ENCODE measurements around the gene ARL15.

The ARL15 gene

DNA sequence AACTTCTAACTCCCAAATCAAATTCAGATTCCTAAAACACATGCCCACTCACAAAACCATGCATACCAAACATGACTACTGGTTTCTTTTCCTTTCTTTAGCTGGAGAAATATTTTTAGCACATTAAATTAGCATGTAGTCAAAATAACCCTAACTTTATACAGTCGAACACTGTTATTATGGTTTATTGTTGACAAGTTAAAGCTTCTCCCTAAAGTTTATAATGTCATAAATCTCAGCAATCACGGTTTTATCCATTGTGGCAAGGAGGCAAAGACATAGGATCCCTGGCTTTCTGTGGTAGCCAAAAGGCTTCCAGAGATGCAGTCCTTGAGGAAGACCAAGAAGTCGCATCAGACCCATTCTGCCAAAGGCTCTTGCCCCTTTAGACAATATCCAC, 27.5 kb downstream of the ARL15 start:
- DNase-seq: no peak

DNA sequence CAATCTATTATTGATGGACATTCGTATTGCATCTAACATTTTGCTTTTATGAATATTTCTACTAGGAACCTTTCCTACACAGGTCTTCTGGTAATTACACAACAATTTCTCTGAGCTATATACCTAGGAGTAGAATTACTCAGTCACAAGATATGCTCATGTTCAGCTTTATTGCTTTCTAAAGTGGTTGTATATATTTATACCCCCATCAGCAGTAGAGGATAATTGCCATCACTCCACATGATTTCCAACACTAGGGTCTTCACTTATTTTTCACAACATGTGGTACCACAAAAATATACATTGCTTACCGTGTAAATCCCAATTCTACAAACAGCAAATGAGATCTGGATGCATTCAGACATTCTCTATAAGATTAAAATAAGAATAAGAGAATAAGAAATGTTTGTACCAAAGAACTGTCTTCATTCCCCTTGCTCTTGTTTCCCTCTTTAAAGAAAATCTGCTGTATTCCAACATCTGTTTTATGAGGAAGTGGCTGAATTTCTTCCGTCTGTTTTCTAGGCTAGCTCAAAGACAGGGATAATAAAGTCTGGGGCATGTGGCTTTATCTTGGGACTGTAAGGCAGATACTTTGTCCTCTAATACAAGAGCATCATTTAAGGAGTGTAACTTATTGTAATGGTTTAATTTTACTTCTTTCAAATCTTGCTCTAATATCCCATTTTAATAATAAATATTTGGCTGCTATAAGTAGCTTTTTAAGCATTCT, 28.2 kb downstream of the ARL15 start:
- no peak for DNase-seq

DNA sequence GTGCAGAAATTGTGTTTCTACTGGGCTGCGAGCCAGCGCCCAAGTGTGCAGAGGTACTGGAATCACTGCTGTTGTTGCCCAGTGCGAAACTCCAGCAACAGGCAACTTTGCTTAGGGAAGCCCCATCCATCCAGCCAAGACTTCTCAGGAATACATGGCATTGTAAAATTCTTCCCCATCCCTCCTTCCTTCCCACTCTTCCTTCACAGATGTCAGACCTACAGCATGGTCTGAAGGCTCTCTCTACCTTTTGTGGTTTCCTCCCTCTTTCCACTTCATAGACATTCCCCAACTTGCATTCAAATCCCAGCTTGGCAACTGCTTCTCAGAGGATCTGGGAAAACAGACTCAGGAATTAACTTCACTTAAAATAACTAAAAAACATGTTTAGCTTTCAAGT, 30.4 kb downstream of the ARL15 start:
- DNase-seq: no peak

DNA sequence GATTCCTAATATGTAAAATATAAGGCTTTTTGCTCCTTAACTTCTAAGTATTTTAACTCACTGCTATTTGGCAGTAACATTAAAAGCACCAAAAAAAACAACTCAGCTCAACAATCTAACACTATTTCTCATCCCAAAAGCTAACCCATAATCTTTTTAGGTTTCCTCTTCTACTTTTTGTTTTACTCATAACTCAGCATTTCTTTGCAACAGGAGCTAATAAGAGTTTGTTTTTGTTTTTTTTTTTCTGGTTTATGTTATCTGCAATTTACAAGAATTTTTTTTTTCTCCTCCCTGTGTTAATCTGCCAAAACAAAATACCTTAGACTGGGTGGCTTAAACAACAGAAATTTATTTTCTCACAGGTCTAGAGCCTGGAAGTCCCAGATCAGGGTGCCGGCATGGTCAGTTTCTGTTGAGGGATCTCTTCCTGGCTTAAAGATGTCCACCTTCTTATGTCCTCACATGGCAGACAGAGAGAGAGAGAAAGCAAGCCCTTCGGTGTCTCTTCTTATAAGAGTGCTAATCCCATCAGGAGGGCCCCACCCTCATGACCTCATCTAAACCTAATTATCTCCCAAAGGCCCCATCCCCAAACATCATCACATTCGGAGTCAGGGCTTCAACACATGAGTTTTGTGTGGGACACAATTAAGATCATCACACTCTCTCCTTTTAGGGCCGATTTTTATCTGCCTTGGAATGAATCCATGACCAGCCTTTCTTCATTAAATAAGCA, 31.2 kb downstream of the ARL15 start:
- no peak for DNase-seq

DNA sequence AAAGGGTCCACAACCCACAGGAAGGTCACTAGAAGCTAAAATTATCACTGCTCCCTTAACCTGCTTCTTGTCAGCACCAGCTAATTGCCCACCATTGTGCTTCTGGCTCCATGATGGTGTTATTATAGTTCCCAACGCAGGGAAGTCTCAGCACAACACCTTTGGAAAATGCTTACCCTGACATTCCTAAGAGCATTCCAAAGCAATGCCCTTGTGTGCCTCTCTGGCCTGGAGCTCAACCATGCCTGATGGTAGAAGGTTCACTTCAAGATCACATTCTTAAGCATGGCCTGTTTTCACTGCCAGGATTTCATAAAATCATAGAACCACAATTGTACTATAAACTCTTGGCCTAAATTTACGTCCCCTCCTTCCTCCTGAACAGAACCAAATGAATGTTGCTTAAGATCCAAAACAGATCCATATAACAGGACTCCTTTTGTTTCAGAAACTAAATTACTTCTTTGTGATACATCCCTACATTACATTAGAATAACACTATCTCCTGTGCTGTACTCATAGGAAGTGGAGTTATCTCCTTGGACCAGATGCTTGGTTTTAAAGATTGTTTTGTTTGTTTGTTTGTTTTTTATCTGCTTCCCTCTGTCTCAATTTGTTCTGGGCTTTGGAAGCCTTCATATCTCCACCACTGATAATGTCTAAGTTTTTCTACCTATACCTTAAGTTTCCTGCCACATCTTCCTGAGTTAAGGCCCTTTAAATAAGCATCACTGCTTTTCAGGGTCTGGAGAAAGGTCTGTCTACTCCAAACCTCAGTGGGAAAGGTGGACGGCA, 32.1 kb downstream of the ARL15 start:
- DNase-seq: no peak

DNA sequence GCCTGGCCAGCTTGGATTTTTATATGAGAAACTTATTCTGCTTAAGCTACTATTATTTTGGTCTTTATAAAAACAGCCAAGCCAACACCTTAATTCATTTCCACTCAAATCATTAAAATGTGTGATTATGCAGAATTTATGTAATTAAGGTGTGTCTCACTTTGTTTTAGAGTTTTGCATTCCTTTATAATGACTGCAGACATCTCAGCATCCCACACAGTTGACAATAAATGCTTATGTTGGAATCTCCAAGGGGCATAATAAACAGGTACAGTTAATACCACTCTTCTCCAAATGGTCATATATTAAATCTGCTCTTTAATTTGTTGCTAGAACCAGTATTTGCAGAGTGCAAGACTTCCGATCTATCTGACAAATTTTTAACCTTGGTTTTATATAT, 34.3 kb downstream of the ARL15 start:
- DNase-seq: no peak

DNA sequence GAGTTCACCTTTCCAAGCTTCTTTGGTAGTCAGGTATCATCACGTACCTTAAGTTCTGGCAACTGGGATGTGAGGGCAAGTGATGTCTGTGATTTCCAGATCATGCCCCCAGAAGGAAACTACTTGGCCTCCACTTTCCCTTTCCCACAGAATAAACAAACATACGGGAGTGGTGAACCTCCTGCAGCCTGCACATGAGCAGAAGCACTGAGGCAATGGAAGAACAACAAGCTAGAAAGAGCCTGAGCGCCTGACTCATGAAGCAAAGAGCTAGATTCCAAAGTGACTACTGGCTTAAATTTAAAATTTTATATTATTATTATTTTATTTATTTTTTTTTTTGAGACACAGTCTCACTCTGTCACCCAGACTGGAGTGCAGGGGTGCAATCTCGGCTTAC, 35.0 kb downstream of the ARL15 start:
- DNase-seq: no peak

DNA sequence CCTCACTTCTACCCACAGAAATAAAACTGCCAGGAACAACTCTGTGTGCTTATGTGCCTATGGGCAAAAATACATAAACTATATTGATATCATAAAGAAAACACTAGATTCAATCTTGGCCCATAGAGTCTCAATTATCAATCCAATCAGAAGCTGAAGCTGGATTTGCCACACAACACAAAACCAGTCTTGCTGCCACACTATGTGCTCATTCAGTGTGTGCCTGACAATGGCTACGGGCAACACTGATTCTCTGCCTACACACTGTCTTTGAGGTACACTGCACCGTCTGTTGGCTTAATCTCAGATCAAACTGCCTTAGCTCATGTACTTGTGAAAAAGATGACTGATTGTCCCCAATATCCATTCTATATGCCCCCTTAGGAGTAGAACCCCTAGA, 35.4 kb downstream of the ARL15 start:
- DNase-seq: no peak

DNA sequence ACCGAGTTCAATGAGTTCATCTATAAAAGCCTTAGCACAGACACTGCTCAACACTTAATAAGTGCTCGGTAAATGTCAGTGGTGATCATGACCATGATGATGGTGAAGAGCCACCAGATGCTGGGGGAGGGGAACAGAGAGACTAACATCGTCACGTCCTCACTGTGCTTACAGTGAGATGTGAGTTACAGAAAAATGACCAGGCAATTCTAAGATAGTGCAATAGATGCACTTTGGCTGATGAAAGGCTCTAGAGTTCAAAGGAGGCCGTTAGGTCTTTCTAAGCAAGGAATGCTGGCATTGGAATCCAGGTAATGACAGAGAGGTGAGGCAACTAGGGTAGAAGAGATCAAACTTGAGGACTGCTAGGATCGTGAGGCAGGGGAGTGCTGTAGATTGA, 36.7 kb downstream of the ARL15 start:
- no peak for DNase-seq

DNA sequence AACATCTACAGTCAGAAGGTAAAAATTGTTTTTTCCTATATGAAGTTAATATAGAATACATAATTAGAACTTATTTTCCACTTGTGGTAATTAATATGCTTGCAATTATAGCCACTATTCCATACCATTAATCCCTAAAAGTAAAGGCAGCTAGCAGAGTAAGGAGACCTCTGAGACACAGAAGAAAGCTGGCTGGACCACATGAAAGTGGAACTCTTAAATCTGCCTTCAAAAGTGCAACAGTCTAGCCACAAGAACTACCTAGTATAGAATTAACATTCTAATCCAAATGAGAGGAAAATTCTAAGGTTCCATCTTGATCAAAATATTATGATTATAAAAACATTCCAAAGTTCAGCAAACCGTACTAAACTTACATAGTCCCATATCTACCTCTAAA, 37.6 kb downstream of the ARL15 start:
- no peak for DNase-seq

DNA sequence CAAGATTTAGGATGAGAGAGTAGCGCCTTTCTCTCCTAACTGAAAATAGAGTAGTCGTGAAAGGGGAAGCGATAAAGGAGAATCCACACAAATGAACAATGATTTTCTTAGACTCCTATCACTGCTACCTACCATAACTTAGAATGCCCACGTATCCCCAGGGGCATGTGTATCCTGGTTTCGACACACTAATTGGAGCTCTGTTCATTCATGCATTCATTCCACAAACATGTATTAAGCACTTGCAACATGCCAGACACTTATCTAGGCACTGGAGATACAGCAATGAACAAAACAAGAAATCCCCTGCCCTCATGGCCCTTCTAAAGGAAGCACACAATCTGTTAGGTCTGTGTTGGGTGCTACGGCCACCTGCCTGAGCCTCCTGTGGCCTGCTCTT, 40.0 kb downstream of the ARL15 start:
- no peak for DNase-seq

DNA sequence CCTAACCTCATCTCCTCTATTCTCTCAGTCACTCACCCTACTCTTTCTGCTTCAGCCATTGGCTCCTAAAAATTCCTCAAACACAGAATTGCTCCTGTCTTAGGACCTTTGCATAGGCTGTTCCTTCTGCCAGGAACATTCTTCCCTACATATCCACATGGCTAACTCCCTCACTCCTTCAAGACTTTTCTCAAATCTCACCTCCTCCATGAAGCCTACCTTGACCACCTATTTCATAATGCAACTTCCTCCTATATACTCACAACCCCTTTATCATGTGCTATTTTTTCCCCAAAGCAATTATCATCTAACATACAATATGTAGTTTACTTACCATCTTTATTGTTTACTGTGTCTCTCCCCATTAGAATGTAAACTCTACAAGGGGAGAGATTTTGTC, 45.8 kb downstream of the ARL15 start:
- no peak for DNase-seq

DNA sequence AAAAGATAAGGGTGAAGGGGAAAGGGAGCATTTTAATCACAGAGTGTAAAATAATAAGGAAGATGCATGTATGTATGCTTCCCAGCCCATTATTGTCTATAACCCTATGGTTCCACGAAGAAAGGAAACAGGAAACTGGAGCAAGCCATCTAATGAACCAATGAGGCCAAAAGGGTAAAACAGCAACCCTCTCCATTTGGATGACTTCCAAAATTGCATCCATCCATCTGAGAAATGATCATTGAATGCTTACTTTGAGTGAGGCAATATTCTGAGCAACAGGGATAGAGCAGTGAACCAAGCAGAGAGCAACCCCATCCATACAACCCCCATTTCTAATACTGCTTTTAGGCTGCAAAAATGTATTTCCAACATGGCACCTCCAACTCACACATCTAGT, 46.9 kb downstream of the ARL15 start:
- DNase-seq: no peak

DNA sequence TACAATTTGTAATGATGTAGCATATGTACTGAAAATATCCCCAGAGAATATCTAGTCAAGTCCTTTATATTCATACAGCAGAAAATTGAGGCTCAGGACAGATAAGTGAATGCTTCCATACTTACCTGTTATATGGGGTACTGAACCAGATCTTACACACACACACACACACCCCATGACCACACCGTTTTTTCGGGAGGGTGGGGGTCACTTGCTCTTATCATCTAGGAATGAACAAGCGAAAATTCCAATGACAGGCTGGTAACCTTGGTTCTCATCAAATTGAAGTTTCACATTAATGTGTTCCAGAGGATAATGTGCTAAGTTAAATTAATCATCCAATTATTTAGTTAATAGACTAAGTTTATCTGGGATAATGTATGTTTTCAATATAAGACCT, 48.8 kb downstream of the ARL15 start:
- DNase-seq: no peak

DNA sequence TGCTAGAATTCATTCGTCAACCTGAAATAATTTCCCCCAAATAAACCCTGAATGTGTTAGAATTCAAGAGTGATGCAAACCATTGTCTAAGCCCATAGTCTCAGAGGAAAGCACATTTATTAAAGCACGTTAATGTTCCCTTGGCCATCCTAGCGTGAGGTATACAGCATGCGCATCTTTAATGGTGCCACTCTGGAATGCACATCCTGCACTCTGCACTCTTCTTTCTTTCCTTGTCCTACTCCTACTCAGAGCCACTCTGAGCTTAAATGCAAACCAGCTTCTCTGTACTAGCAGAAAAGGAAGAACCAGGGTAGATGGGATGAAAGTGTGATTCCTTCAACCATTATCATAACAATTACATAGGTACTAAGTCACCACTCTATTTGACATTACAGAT, 50.4 kb downstream of the ARL15 start:
- DNase-seq: no peak

DNA sequence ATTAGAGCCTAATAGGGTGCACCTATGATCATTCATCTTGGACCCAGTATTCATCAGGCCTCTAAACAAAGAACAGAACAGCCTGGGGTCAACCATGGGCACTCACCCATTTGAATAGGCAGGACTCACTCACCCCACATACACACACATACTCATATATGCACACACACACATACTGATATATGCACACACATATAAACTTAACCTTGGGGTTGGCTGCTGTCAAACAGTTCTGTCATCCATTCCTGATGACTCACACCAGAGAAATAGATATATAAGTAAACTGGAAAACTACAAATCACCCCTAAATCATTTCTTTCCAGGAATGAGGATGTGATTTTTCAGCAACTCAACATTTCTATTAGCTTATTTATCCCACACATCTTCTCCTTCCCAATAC, 51.3 kb downstream of the ARL15 start:
- DNase-seq: no peak

DNA sequence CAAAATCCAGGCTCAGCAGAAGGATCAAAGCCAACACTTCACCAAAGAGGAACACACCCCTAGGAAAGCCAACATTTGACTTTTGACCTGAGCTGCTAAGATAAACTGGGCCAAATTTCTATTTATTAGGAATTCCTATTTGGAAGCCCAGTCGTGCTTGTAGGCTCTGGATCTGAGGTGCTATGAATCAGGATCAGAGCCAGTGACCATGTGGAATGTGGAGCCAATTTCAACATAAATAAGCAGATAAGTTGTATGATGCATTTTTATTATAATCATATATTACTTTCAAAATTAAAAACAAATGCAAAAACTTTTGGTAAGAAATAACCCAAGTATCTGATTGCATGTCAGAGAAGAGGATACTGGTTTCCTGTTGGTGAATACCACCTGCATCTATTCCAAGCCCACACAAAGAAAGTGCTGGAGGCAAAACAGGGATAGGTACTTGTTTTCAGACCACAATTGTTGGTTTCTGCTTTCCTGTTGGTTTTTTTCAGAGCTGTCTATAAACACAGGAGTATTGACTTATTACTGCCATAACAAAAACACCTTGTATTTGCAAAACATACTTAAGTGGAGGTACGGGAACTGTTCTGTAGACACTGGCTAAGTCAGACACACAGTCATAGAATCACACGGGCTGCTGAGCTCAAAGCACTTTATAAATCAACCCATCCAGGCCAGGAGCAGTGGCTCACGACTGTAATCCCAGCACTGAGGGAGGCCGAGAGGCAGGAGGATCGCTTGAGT, 52.8 kb downstream of the ARL15 start:
- DNase-seq: no peak

DNA sequence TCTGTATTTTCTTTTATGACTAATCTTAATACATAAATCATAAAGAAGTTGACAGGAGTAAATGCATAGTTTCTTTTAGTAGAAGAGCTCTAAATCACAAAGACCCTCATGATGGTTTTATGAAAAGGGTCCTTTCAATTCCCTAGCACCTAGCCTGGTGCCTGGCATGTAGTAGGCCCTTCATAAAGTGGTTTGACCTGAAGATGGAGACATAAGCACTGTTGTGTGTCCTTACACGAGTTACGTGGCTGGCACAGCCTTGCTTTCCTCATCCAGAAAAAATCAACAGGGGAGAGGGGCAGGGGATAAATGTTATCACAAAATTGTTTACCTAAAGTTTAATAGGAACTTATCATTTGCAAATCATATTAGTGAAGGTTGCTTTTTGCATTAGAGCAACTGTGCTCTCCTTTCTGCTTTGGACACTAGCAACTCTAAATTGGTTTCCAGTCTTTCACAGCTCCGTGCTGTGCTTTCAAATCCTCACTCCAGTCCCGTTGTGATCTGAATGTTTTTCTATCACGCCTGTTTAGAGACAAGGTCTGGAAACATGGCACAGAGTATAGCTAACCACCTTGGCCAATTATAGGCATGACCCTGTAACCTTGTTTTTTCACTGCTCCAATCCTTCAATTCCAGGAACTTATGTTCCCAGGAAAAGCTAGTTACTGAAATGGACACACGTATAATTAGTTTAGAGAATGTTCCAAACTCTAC, 55.7 kb downstream of the ARL15 start:
- no peak for DNase-seq

DNA sequence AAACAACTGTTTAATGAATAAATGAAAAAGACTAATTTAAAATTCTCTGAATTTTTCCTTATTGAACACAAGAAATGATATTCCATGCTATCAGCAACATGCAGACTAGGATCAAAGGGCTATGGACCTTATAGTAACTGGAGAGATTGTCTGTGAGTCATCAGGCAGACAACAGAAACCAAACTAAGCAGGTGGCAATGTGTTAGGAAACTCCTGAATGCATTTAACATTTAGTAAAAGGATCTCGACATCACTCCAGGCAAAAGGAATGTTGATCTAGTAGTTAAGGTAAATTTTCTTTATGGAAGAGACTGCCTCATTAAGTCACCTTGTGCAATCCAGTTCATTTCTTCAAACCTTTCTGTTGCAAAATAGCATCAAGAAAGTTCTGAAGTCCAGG, 58.4 kb downstream of the ARL15 start:
- DNase-seq: no peak

DNA sequence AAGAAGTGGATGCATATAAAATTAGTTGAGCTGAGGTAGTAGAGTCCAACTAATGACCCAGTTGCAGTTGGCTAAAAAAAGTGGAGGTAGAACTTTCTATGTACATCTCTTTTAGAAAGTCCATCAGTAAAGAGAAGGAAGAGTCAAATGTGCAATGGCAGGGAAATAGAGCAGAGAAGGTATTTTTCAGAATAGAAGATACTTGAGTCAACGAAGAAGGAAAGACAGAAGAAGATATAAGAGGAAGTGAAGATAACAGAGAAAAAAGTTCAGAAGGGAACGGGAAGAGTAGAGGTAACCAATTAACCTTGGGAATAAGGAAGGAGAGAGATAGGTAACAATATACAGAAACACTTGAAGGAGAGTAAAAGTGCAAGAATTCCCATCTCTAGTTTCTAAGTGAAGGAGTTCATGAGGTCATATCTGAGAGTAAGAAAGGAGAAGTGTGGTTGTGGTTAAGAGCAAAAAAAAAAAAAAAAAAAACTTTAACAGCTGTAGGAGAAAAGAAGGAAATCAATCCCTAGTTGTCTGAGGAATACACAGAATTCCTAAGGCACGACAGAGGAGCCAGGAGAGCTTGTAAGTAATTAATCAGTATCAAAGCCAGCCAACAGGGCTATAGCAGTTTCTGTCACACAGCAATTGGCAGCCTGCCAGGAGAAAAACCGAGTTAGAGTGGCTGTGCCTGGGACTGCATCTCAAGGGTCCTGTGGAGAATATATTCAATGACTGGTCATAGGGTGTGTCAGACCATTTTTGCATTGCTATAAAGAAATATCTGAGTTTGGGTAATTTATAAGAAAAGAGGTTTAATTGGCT, 61.0 kb downstream of the ARL15 start:
- DNase-seq: no peak

DNA sequence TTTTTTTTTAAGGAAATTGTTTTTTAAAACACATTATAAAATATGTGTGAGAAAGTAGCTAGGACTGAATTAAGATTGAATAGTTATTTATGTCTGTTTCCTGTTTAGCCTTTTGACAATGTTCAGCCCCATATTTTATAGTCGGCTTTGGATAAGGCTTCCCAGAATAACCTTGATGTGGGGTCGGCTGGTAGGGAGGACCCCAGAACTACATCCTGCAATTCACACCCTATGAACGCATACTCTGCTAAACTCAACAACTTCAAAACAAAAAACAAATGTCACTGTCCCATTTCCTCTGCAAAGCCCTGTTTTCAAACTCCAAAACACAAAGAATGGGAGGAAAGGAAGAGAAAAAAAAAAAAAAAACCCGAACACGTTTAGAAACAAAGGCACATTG, 63.1 kb downstream of the ARL15 start:
- DNase-seq: no peak

Measured in activated CD4-positive, alpha-beta T cell treated with anti-CD3 and anti-CD28 coated beads, Interleukin-2, amount 50 U/mL, for 16 hours (primary cell).